ENCODE measurements around the gene CMTM1.
"Not testable (repeated sequence)": the region's sequence is repeated elsewhere in the genome, so short reads cannot be mapped to it uniquely, and the experiment has no call there.

Gene CMTM1

GRCh38 chr16:66588981-66589713 is 22.9 kb downstream of the CMTM1 start:
- in situ Hi-C loops (cut with MboI; ENCODE audit: low sequenced_read_pairs) = no loop called here

DNA sequence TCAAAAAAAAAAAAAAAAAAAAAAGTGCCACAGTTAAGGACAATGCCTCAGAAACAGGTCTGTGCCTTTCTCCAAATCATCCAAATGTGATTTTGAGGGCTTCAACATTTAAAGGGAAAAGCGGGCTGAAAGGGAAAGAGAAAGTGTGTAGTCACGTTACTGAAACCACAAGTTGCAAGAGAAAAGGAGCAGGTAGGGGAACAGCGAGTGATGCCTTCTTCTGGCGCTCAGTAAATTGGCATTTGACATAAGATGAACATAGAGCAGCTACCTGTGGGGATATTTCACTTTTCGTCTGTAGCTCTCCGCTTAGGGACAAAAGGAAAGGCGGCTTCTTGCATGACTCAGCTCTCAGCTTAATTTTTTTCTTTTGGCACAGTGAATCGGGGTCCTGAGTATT is 24.1 kb downstream of the CMTM1 start:
- in situ Hi-C loops (cut with MboI; ENCODE audit: low sequenced_read_pairs) = no loop called here

DNA sequence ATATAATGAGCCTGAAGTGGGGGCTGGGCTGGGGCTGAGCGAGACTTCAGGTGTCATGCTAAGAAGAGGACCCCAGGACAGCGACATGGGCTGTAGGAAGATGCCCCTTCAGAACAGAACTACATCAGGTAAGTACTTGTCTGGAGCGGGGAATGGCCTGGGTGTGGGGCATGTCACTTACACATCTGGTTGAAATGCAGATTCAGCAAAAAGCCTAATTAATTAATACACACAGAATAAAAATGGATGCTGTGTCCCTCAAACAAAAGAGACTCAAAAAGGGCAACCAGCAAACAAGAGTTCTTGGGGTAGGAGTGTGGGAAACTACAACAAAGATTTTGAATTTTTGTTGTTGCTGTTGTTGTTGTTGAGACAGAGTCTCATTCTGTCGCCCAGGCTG is 24.8 kb downstream of the CMTM1 start:
- in situ Hi-C loops (cut with MboI; ENCODE audit: low sequenced_read_pairs) = no loop called here

DNA sequence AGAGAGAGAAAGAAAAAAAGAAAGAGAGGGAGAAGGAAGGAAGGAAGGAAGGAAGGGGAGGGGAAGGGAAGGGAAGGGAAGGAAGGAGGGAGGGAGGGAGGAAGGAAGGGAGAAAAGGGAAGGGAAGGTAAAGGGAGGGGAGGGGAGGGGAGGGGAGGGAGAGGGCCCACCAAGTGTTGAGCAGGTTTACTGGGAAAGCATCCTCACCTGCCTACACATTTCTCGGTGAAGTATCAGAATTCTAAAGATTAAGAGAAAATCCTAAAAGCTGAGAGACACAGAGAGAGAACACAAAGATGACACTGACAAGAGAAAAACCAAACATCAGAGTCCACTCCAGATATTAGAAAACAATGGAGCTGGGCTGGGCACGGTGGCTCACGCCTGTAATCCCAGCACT is 26.0 kb downstream of the CMTM1 start:
- in situ Hi-C loops (cut with MboI; ENCODE audit: low sequenced_read_pairs) = no loop called here

- in situ Hi-C loops (cut with MboI; ENCODE audit: low sequenced_read_pairs) = no loop called here
Measured at GRCh38 chr16:66592814-66593213, 26.6 kb downstream of the CMTM1 start.

- in situ Hi-C loops (cut with MboI; ENCODE audit: low sequenced_read_pairs) = no loop called here
Measured at GRCh38 chr16:66594739-66595138, 28.5 kb downstream of the CMTM1 start.

GRCh38 chr16:66596559-66596958 is 30.3 kb downstream of the CMTM1 start:
- in situ Hi-C loops (cut with MboI; ENCODE audit: low sequenced_read_pairs) = not testable (repeated sequence)

DNA sequence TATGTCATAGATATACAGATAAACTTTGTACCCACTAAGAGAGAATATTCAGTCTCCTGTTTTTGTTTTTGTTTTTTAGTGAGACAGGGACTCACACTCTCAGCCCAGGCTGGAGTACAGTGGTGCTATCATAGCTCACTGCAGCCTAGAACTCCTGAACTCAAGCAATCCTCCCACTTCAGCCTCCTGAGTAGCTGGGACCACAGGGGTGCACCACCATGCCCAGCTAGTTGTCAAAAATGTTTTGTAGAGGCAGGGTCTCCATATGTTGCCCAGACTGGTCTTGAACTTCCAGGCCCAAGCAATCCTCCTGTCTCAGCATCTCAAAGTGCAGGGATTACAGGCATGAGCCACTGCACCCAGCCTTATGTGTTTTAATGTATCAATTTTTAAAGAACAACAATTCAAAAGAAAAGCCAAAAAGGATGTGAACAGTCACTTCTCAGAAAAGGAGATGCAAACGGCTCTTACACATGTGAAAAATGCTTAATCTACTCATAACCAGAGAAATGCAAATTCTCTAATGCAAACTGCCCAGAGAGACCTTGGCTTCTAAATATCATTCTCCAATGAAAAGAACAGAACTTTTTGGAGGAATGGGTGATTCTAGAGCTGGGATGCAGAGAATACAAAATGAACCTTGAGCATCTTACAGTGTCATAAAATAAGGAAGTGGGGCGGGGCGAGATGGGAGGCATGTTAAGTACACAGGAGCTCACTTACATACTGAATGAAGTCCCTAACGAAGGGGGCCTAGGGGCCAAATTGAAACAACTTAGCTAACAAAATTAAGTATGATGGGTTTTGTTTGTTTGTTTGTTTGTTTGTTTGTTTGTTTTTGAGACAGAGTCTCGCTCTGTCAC is 31.0 kb downstream of the CMTM1 start:
- in situ Hi-C loops (cut with MboI; ENCODE audit: low sequenced_read_pairs) = no loop called here

DNA sequence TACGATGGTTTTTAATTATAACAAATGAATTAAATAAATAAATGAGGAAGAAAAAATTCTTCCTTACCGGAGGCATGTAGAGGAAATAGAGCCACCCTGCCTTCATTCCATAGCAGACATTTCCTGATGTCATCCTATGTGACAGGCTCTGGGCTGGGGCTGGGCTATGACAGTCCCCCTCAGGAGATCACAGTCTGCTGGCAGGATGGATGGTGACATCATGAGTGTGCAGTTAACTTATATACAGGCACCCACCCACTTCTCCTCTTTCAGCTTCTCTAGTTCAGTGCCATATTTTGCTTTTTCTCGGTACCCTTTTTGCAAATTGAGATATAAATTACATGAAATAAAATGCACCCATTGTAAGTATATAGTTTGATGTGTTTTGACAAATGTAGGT is 31.9 kb downstream of the CMTM1 start:
- in situ Hi-C loops (cut with MboI; ENCODE audit: low sequenced_read_pairs) = no loop called here

- in situ Hi-C loops (cut with MboI; ENCODE audit: low sequenced_read_pairs) = no loop called here
Measured at GRCh38 chr16:66599726-66600125, 33.5 kb downstream of the CMTM1 start.

GRCh38 chr16:66600477-66600876 is 34.2 kb downstream of the CMTM1 start:
- in situ Hi-C loops (cut with MboI; ENCODE audit: low sequenced_read_pairs) = no loop called here

GRCh38 chr16:66601471-66601870 is 35.2 kb downstream of the CMTM1 start:
- in situ Hi-C loops (cut with MboI; ENCODE audit: low sequenced_read_pairs) = no loop called here

- in situ Hi-C loops (cut with MboI; ENCODE audit: low sequenced_read_pairs) = no loop called here
Measured at GRCh38 chr16:66603537-66604375, 37.5 kb downstream of the CMTM1 start.

- in situ Hi-C loops (cut with MboI; ENCODE audit: low sequenced_read_pairs) = no loop called here
Measured at GRCh38 chr16:66604376-66605176, 38.3 kb downstream of the CMTM1 start, which contains the start of gene CMTM3. Gene CMTM3, plus strand, starts transcription at chr16:66604704. Its CDS starts 102 bp downstream, at chr16:66604806.

GRCh38 chr16:66605177-66605978 is 39.1 kb downstream of the CMTM1 start:
- in situ Hi-C loops (cut with MboI; ENCODE audit: low sequenced_read_pairs) = no loop called here

GRCh38 chr16:66605979-66606751 is 39.9 kb downstream of the CMTM1 start:
- in situ Hi-C loops (cut with MboI; ENCODE audit: low sequenced_read_pairs) = no loop called here

DNA sequence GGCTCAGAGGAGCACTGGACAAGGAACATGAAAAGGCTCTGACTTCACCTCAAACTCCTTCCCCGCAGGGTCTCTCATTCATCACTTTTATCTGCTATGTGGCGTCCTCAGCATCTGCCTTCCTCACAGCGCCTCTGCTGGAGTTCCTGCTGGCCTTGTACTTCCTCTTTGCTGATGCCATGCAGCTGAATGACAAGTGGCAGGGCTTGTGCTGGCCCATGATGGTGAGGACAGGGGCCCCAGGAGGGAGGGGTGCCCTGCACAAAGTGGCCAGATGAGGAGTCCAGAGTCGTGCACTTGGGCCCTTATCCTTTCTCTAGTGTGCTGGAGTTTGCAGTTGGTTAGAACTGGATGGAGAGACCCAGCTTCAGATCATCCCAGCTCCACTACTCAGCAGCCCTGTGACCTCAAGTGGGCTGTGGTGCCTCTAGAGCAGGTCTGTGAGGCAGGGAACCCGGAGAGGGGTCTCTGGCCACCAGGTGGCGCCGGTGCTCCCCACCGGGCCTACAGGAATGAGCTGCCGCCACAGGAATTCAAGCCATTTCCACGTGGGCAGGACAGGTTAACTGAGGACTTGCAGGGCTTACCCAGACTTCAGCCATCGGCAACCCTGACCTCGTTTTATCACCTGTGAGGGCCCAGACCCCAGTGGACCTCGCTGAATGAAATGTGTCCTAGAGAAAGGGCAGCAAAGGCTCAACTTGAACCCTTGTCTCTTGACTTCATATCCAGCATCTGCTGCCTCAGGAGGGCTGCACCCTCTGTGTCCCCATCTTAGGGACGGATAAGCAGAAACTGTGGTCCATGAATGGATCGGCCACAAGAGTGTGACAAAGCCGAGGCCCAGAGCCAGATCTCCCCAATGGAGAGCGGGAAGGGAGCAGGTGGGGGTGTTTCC is 42.3 kb downstream of the CMTM1 start:
- in situ Hi-C loops (cut with MboI; ENCODE audit: low sequenced_read_pairs) = no loop called here

DNA sequence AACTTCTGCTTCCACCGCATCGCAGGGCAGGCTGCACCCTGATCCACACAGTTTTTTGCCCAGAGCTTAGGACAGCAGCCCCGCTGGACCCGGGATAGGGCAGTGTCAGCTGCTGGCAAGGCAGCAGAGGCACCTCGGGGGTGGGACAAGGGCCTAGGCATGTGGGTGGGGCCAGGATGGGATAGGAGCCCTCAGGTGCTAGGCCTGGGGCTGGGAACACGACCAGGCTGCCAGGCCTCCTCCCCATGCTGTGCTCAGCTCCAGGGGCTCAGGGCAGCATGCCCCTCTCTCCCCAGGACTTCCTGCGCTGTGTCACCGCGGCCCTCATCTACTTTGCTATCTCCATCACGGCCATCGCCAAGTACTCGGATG is 42.9 kb downstream of the CMTM1 start:
- in situ Hi-C loops (cut with MboI; ENCODE audit: low sequenced_read_pairs) = no loop called here
